PC-3 (cell line): ENCODE measurements around the gene SNRPA1. TPM values are rescaled to one million over a fixed set of nuclear protein-coding genes. Genes with fewer than 3 reads are reported as not detected.
A peak's percentile ranks its signal among the peaks of the same experiment; 100 is the strongest.

Experiments
- ATAC-seq: fragments of 200-7000 bp; cut with Tn5 transposase; 2 replicates; pipeline ENCODE4 v1.9.1; 2020; ENCODE audit warnings: mild to moderate bottlenecking, moderate library complexity
- BruUV-seq: library from RNA; stranded (reverse); fragments of 400-500 nt; replicated peaks from 2 replicates; lab custom pipeline; 2021; lab: Mats Ljungman, UMichigan
- CTCF ChIA-PET: fragments of 300-600 bp; sonication (Branson Sonifier 250); formaldehyde crosslinking; loops from one replicate; lab custom pipeline; 2022; ENCODE audit warnings: antibody characterized with exemption; lab: Charles Lee
- POLR2A ChIA-PET: fragments of 300-600 bp; sonication (Branson Sonifier 250); formaldehyde crosslinking; loops from one replicate; lab custom pipeline; 2022; ENCODE audit warnings: antibody characterized with exemption; ENCODE audit not compliant: unreplicated experiment; lab: Charles Lee
- DNase-seq: peaks from one replicate; pipeline ENCODE4 v3.0.0-alpha.2; 2015
- H2AFZ ChIP-seq: fragments of 300-600 bp; sonication (generic); 2 replicates; pipeline ENCODE4 v1.6.0; 2016; ENCODE audit warnings: antibody characterized with exemption, low read length
- H3F3A ChIP-seq: fragments of 300-600 bp; sonication (generic); one replicate; pipeline ENCODE4 v1.6.0; 2017; ENCODE audit warnings: antibody characterized with exemption, low read length, control low read depth, mild to moderate bottlenecking; ENCODE audit not compliant: unreplicated experiment
- H3K27ac ChIP-seq: fragments of 300-600 bp; sonication (generic); 2 replicates; pipeline ENCODE4 v1.5.1; 2016; ENCODE audit warnings: mild to moderate bottlenecking, low read length
- H3K27me3 ChIP-seq: fragments of 300-600 bp; sonication (generic); 2 replicates; pipeline ENCODE4 v1.6.1; 2016; ENCODE audit warnings: low read length, mixed read lengths
- H3K36me3 ChIP-seq: fragments of 300-600 bp; sonication (generic); 2 replicates; pipeline ENCODE4 v1.6.1; 2016; ENCODE audit warnings: low read depth, mixed run types, low read length, mixed read lengths
- H3K4me1 ChIP-seq: fragments of 300-600 bp; sonication (generic); 2 replicates; pipeline ENCODE4 v1.5.1; 2016; ENCODE audit warnings: low read length; ENCODE audit not compliant: insufficient read depth
- H3K4me2 ChIP-seq: fragments of 300-600 bp; sonication (generic); 2 replicates; pipeline ENCODE4 v1.6.0; 2016; ENCODE audit warnings: low read length
- H3K4me3 ChIP-seq: fragments of 300-600 bp; sonication (generic); 2 replicates; pipeline ENCODE4 v1.5.1; 2016; ENCODE audit warnings: mild to moderate bottlenecking, low read length, mixed read lengths
- H3K79me2 ChIP-seq: fragments of 300-600 bp; sonication (generic); 2 replicates; pipeline ENCODE4 v1.6.1; 2017; ENCODE audit warnings: low read length, mixed read lengths
- H3K9ac ChIP-seq: fragments of 300-600 bp; sonication (generic); 2 replicates; pipeline ENCODE4 v1.6.0; 2016; ENCODE audit warnings: mild to moderate bottlenecking, low read length
- H3K9me2 ChIP-seq: fragments of 300-600 bp; sonication (generic); replicated peaks from 2 replicates; pipeline ENCODE4 v1.6.1; 2016; ENCODE audit warnings: mixed run types, low read length, mixed read lengths
- H3K9me3 ChIP-seq: fragments of 300-600 bp; sonication (generic); 2 replicates; pipeline ENCODE4 v1.6.1; 2016; ENCODE audit warnings: low read length, mixed read lengths
- H4K20me1 ChIP-seq: fragments of 300-600 bp; sonication (generic); 2 replicates; pipeline ENCODE4 v1.6.1; 2016; ENCODE audit warnings: low read length, mixed read lengths
- EZH2 ChIP-seq: fragments of 300-600 bp; sonication (generic); IDR thresholded peaks from one replicate; pipeline ENCODE4 v1.6.1; 2017; ENCODE audit warnings: antibody characterized with exemption, mild to moderate bottlenecking, low read length; ENCODE audit not compliant: unreplicated experiment
- EZH2phosphoT487 ChIP-seq: fragments of 300-600 bp; sonication (generic); IDR thresholded peaks from 2 replicates; pipeline ENCODE4 v1.6.1; 2018; ENCODE audit warnings: mild to moderate bottlenecking, antibody characterized with exemption, low read length, borderline replicate concordance
- intact Hi-C: fragments of 100-400 bp; cut with micrococcal nuclease; formaldehyde crosslinking; loops from 2 replicates; pipeline ENCODE4 v1.9.0; 2023
- total RNA-seq: library from RNA; depleted of rRNA; stranded (reverse); fragments of >200 nt; gene quantifications from 2 replicates; pipeline ENCODE4 v1.2.3, GENCODE V29; 2014
- TF ChIP-seq, protein P1 (sequence below): fragments of 300-600 bp; sonication (generic); conservative IDR thresholded peaks from 2 replicates; pipeline ENCODE4 v1.5.1; 2017; ENCODE audit warnings: antibody characterized with exemption, low read depth, mild to moderate bottlenecking, low read length

The SNRPA1 gene
- total RNA-seq, 1 experiment from 2014 or later, result 66.1 TPM

DNA sequence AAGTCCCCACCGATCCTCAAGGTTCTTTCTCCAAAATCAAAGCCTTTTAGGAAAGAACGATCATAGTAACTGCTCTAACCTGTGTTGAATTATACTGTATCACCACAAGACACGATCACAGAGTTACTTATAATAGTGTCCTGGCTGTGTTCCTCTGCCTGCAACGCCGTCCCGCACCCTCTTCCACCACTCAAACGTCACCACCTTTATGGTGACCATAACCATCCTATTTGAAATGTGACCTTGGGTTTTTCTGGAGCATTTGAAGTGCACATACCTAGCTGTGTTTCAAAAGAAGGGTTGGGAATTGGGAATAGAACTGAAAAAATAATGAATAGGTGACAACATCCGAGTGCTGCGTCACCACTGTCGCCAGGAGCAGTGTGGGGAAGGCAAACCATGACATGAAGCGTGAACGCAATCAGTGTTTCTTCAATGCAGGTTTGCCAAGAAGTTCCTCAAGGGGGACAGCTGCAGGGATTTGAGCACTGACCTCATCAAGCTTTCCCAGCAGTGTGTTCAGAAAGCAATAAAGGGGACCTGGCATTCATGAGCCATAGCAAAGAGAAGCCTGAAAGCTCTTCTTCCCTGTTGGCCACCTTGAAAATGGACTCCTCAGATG lies 17.0 kb downstream of the SNRPA1 start:
- H3K4me3 ChIP-seq, result peak overlapping the region; percentile 81
- no peak overlapping the region for H3K27ac ChIP-seq
- H2AFZ ChIP-seq, result peak overlapping the region; percentile 84
- no peaks in the 10 kb centered on the region for H4K20me1 ChIP-seq
- peaks cover 39% of the 10 kb centered on the region for H3K36me3 ChIP-seq
- intact Hi-C loops, result no loop called here
- ChIA-PET POLR2A (no interaction called here), CTCF (no interaction called here)
- no peaks in the 10 kb centered on the region for H3F3A ChIP-seq
- H3K79me2 ChIP-seq, result peaks cover 24% of the 10 kb centered on the region
- no peaks in the 10 kb centered on the region for H3K9me2 ChIP-seq
- H3K27me3 ChIP-seq, result no peaks in the 10 kb centered on the region
- H3K4me1 ChIP-seq, result 0 out of 2 replicates have a peak, but pooled peaks cover 13% of the 10 kb centered on the region
- H3K9ac ChIP-seq, result peak overlapping the region; percentile 91; the same call in 1 of the 2 replicates
- TF ChIP-seq EZH2phosphoT487 (no peak), EZH2 (no peak)
- TF ChIP-seq, protein P1, sequence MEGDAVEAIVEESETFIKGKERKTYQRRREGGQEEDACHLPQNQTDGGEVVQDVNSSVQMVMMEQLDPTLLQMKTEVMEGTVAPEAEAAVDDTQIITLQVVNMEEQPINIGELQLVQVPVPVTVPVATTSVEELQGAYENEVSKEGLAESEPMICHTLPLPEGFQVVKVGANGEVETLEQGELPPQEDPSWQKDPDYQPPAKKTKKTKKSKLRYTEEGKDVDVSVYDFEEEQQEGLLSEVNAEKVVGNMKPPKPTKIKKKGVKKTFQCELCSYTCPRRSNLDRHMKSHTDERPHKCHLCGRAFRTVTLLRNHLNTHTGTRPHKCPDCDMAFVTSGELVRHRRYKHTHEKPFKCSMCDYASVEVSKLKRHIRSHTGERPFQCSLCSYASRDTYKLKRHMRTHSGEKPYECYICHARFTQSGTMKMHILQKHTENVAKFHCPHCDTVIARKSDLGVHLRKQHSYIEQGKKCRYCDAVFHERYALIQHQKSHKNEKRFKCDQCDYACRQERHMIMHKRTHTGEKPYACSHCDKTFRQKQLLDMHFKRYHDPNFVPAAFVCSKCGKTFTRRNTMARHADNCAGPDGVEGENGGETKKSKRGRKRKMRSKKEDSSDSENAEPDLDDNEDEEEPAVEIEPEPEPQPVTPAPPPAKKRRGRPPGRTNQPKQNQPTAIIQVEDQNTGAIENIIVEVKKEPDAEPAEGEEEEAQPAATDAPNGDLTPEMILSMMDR, result no peak
- TSS peak; percentile 90 for BruUV-seq
- H3K9me3 ChIP-seq, result no peaks in the 10 kb centered on the region
- ATAC-seq (no peak), DNase-seq (no peak)
- H3K4me2 ChIP-seq, result peak overlapping the region; percentile 84

DNA sequence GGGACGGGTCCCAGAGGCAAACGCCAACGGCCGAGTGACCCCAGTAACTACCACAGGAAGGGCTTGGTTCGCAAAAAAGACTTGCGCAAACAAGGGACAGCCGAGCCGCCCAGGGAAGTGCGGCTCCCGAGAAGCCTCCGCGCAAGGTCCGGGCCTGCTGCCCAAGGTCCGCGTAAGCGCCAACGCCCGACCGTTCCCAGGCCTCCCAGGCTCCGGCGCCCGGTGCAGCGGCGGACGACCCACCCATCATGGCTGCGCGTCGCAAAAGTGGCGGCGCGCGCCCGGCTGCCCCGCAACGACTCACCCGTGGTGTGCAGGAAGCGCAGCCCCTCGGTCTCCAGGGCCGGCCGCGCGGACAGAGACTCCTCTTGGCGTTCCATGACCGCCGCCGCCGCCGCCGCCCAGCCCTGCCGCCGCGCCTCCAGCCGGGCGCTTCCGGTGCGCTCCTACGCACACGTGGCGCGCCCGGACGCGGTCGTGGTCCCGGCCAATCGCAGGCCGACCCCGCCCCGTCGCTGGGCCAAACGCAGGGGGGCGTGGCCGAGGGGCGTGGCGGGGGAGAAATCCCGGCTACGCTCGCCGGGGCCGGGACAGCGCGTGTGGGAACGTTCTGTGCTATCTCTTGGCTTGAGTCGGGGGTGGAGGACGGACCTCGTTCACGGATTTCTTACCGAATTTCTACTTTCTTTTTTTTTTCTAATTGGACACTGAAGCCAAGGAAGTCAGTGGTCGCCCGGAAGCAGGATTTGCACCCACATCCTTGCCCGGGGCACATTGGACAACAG lies 17.8 kb downstream of the SNRPA1 start, which contains the start of gene SELENOS:
TSS of gene SELENOS (minus strand) at position 448 of the 785 bp plus-strand sequence. CDS start at position 380, 68 bp downstream.
- Histone ChIP-seq H3K36me3 (peaks cover 39% of the 10 kb centered on the region), H3K4me2 (peak within 1 kb of the TSS; percentile 84), H3K4me1 (0 out of 2 replicates have a peak, but pooled peaks cover 13% of the 10 kb centered on the region), H2AFZ (peak within 1 kb of the TSS; percentile 84), H3K9me2 (no peaks in the 10 kb centered on the region), H3K27me3 (no peaks in the 10 kb centered on the region), H3K9ac (peak within 1 kb of the TSS; percentile 91), H3K79me2 (peaks cover 24% of the 10 kb centered on the region), H3K4me3 (peak within 1 kb of the TSS; percentile 81), H3F3A (no peaks in the 10 kb centered on the region), H3K27ac (peak within 1 kb of the TSS; percentile 20), H4K20me1 (no peaks in the 10 kb centered on the region), H3K9me3 (no peaks in the 10 kb centered on the region)
- intact Hi-C loops, result no loop called here
- DNase-seq (peak; percentile 91), ATAC-seq (peak; percentile 90)
- ChIA-PET CTCF (no interaction called here), POLR2A (no interaction called here)
- no TSS peak for BruUV-seq
- TF ChIP-seq, protein P1, result no peak
- TF ChIP-seq EZH2phosphoT487 (no peak), EZH2 (no peak)
